Osteocyte (in vitro differentiated cells): ENCODE results near the gene CWC22. TPM values are rescaled to one million over a fixed set of nuclear protein-coding genes. Genes with fewer than 3 reads are reported as not detected.
"Not testable (repeated sequence)": the region's sequence is repeated elsewhere in the genome, so short reads cannot be mapped to it uniquely, and the experiment has no call there.

ENCODE experiments used
- DNase-seq: peaks from one replicate; pipeline ENCODE4 v3.0.0; 2021; ENCODE audit warnings: mixed read lengths; ENCODE audit not compliant: unreplicated experiment; ENCODE audit errors: extremely low spot score
- H3K27ac Mint-ChIP-seq: one replicate; pipeline ENCODE4 v1.8.0; 2021; ENCODE audit warnings: mild to moderate bottlenecking, mixed read lengths; ENCODE audit not compliant: unreplicated experiment
- H3K27me3 Mint-ChIP-seq: one replicate; pipeline ENCODE4 v1.8.0; 2021; ENCODE audit warnings: mixed read lengths; ENCODE audit not compliant: unreplicated experiment
- H3K36me3 Mint-ChIP-seq: one replicate; pipeline ENCODE4 v1.8.0; 2021; ENCODE audit warnings: mixed read lengths; ENCODE audit not compliant: unreplicated experiment
- H3K4me1 Mint-ChIP-seq: one replicate; pipeline ENCODE4 v1.8.0; 2021; ENCODE audit warnings: mixed read lengths; ENCODE audit not compliant: unreplicated experiment
- H3K4me3 Mint-ChIP-seq: one replicate; pipeline ENCODE4 v1.8.0; 2021; ENCODE audit warnings: mild to moderate bottlenecking, moderate library complexity, mixed read lengths; ENCODE audit not compliant: unreplicated experiment
- H3K9me3 Mint-ChIP-seq: one replicate; pipeline ENCODE4 v1.8.0; 2021; ENCODE audit warnings: mixed read lengths; ENCODE audit not compliant: unreplicated experiment
- CTCF ChIP-seq: fragments of 200-600 bp; sonication (generic); IDR thresholded peaks from 2 replicates; pipeline ENCODE4 v1.5.0; 2021; ENCODE audit warnings: antibody characterized with exemption, mild to moderate bottlenecking, moderate library complexity
- total RNA-seq: library from RNA; stranded (reverse); gene quantifications from 2 replicates; pipeline ENCODE4 v1.2.1, GENCODE V29; 2021

Gene CWC22
- total RNA-seq, 1 donor from 2014 or later: 20.1 TPM

GRCh38 chr2:179936141-179936540, 71.0 kb downstream of the CWC22 start:
- H3K27me3 Mint-ChIP-seq: no peaks in the 10 kb centered on the region
- H3K9me3 Mint-ChIP-seq: peaks cover 5% of the 10 kb centered on the region
- H3K4me3 Mint-ChIP-seq: no peak overlapping the region
- H3K4me1 Mint-ChIP-seq: no peaks in the 10 kb centered on the region
- H3K36me3 Mint-ChIP-seq: peaks cover 25% of the 10 kb centered on the region
- no peak for TF ChIP-seq CTCF
- no peak overlapping the region for H3K27ac Mint-ChIP-seq
- no peak for DNase-seq

- Mint-ChIP-seq H3K9me3 (peaks cover 27% of the 10 kb centered on the region), H3K36me3 (peaks cover 40% of the 10 kb centered on the region), H3K4me1 (no peaks in the 10 kb centered on the region), H3K27me3 (no peaks in the 10 kb centered on the region), H3K27ac (no peak overlapping the region), H3K4me3 (no peak overlapping the region)
- DNase-seq: no peak
- no peak for TF ChIP-seq CTCF
Observed at GRCh38 chr2:179932786-179933185, 74.3 kb downstream of the CWC22 start.

GRCh38 chr2:179931502-179931901, 75.6 kb downstream of the CWC22 start:
- H3K4me3 Mint-ChIP-seq: no peak overlapping the region
- H3K36me3 Mint-ChIP-seq: peaks cover 44% of the 10 kb centered on the region
- H3K9me3 Mint-ChIP-seq: peaks cover 37% of the 10 kb centered on the region
- no peak for DNase-seq
- H3K27me3 Mint-ChIP-seq: no peaks in the 10 kb centered on the region
- H3K27ac Mint-ChIP-seq: no peak overlapping the region
- no peaks in the 10 kb centered on the region for H3K4me1 Mint-ChIP-seq
- no peak for TF ChIP-seq CTCF

GRCh38 chr2:179929997-179930396, 77.1 kb downstream of the CWC22 start:
- H3K27me3 Mint-ChIP-seq, H3K4me3 Mint-ChIP-seq, DNase-seq, H3K4me1 Mint-ChIP-seq, H3K27ac Mint-ChIP-seq: not testable (repeated sequence)
- peaks cover 50% of the 10 kb centered on the region for H3K9me3 Mint-ChIP-seq
- H3K36me3 Mint-ChIP-seq: peaks cover 45% of the 10 kb centered on the region

GRCh38 chr2:179927041-179927440, 80.1 kb downstream of the CWC22 start:
- H3K27me3 Mint-ChIP-seq: no peaks in the 10 kb centered on the region
- DNase-seq: no peak
- no peak overlapping the region for H3K27ac Mint-ChIP-seq
- H3K9me3 Mint-ChIP-seq: peaks cover 59% of the 10 kb centered on the region
- no peak overlapping the region for H3K4me3 Mint-ChIP-seq
- no peak for TF ChIP-seq CTCF
- H3K4me1 Mint-ChIP-seq: no peaks in the 10 kb centered on the region
- peaks cover 34% of the 10 kb centered on the region for H3K36me3 Mint-ChIP-seq

- no peak overlapping the region for H3K4me3 Mint-ChIP-seq
- H3K36me3 Mint-ChIP-seq: peaks cover 33% of the 10 kb centered on the region
- no peak for DNase-seq
- no peaks in the 10 kb centered on the region for H3K27me3 Mint-ChIP-seq
- H3K4me1 Mint-ChIP-seq: no peaks in the 10 kb centered on the region
- no peak for TF ChIP-seq CTCF
- H3K27ac Mint-ChIP-seq: no peak overlapping the region
- peaks cover 51% of the 10 kb centered on the region for H3K9me3 Mint-ChIP-seq
Observed at GRCh38 chr2:179925713-179926112, 81.4 kb downstream of the CWC22 start.
